SH-SY5Y (cell line): ENCODE measurements around the gene SHB.

Experiments used
- GATA2 ChIP-seq: IDR thresholded peaks from 2 replicates; pipeline ENCODE4 v1.6.1; 2011; ENCODE audit warnings: mild to moderate bottlenecking, low read depth, low read length
- GATA3 ChIP-seq: IDR thresholded peaks from 2 replicates; pipeline ENCODE4 v1.6.1; 2011; ENCODE audit warnings: low read depth, mild to moderate bottlenecking, low read length, moderate library complexity

- no peak for TF ChIP-seq GATA2
- no peak for TF ChIP-seq GATA3
Measured at GRCh38 chr9:38048316-38048969, 20.6 kb downstream of the SHB start.
